SU-DHL-6 (cell line): ENCODE data around the gene CACNA2D1.

ENCODE experiments used
- H2AFZ ChIP-seq: fragments of 200-600 bp; sonication (generic); 2 replicates; pipeline ENCODE4 v1.6.1; 2014; ENCODE audit warnings: low read depth, mild to moderate bottlenecking, moderate library complexity, mixed read lengths, antibody characterized with exemption, low read length; ENCODE audit not compliant: severe bottlenecking
- H3F3A ChIP-seq: fragments of 200-600 bp; shearing (Covaris generic); 2 replicates; pipeline ENCODE4 v1.6.0; 2016; ENCODE audit warnings: antibody characterized with exemption, mild to moderate bottlenecking; ENCODE audit not compliant: insufficient read depth
- H3K27ac ChIP-seq: fragments of 200-600 bp; sonication (generic); 2 replicates; pipeline ENCODE4 v1.5.1; 2016; ENCODE audit warnings: low read depth, mild to moderate bottlenecking, low read length, moderate library complexity, mixed read lengths
- H3K27me3 ChIP-seq: fragments of 200-600 bp; sonication (generic), shearing (Covaris generic); 2 replicates; pipeline ENCODE4 v1.6.0; 2014; ENCODE audit warnings: mild to moderate bottlenecking, low read length
- H3K36me3 ChIP-seq: fragments of 200-600 bp; sonication (generic); 2 replicates; pipeline ENCODE4 v1.6.1; 2014; ENCODE audit warnings: mild to moderate bottlenecking, low read length, mixed read lengths
- H3K4me2 ChIP-seq: fragments of 300-600, 200-600 bp; shearing (Covaris generic), sonication (generic); 2 replicates; pipeline ENCODE4 v1.6.0; 2014; ENCODE audit warnings: low read length, low read depth, mild to moderate bottlenecking; ENCODE audit not compliant: poor library complexity, severe bottlenecking
- H3K4me3 ChIP-seq: fragments of 200-600 bp; sonication (generic); 2 replicates; pipeline ENCODE4 v1.5.1; 2014; ENCODE audit warnings: antibody characterized with exemption, low read length, mild to moderate bottlenecking, mixed read lengths; ENCODE audit not compliant: insufficient read depth, poor library complexity, severe bottlenecking
- H3K79me2 ChIP-seq: fragments of 200-600 bp; sonication (generic); 2 replicates; pipeline ENCODE4 v1.6.1; 2014; ENCODE audit warnings: mild to moderate bottlenecking, low read length, moderate library complexity; ENCODE audit not compliant: insufficient read depth
- H3K9ac ChIP-seq: fragments of 200-600 bp; sonication (generic); 2 replicates; pipeline ENCODE4 v1.7.0; 2014; ENCODE audit warnings: mild to moderate bottlenecking, low read length
- H3K9me2 ChIP-seq: fragments of 200-600 bp; sonication (generic); replicated peaks from 2 replicates; pipeline ENCODE4 v1.6.1; 2014; ENCODE audit warnings: low read length; ENCODE audit not compliant: insufficient read depth
- H3K9me3 ChIP-seq: fragments of 200-600 bp; sonication (generic); 2 replicates; pipeline ENCODE4 v1.6.1; 2014; ENCODE audit warnings: low read length, mixed read lengths; ENCODE audit not compliant: insufficient read depth
- H4K20me1 ChIP-seq: fragments of 200-600 bp; sonication (generic); 2 replicates; pipeline ENCODE4 v1.6.1; 2014; ENCODE audit warnings: low read depth, mild to moderate bottlenecking, antibody characterized with exemption, low read length, moderate library complexity, mixed read lengths
- EZH2phosphoT487 ChIP-seq: fragments of 200-600 bp; sonication (generic), shearing (Covaris generic); conservative IDR thresholded peaks from 2 replicates; pipeline ENCODE4 v1.6.1; 2018; ENCODE audit warnings: mild to moderate bottlenecking, antibody characterized with exemption, low read length, moderate library complexity, mixed read lengths
- TF ChIP-seq, protein P1 (sequence below): fragments of 200-600 bp; sonication (generic); IDR thresholded peaks from one replicate; pipeline ENCODE4 v1.5.1; 2017; ENCODE audit warnings: antibody characterized with exemption, mild to moderate bottlenecking, low read length, moderate library complexity; ENCODE audit not compliant: insufficient read depth, poor library complexity, severe bottlenecking

CACNA2D1 gene

DNA sequence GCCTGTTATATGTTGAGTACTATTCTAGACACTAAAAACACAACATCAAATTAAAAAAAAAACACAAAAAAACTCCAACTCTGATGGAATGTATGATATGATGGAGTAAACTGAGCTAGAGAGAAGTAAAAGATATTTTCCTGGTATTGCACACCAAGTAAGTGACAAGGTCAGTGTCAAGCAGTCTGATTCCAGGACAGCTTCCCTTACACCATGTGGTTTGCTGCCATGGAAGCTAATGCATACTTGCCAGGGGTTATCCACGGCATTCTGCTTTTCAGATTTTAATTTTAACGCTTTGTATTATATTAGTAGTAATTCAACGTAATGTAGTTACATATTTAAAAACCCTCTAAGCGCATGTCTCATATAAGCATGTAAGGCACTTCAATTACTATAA, 48.4 kb downstream of the CACNA2D1 start:
- no peak for TF ChIP-seq EZH2phosphoT487
- TF ChIP-seq, protein P1, sequence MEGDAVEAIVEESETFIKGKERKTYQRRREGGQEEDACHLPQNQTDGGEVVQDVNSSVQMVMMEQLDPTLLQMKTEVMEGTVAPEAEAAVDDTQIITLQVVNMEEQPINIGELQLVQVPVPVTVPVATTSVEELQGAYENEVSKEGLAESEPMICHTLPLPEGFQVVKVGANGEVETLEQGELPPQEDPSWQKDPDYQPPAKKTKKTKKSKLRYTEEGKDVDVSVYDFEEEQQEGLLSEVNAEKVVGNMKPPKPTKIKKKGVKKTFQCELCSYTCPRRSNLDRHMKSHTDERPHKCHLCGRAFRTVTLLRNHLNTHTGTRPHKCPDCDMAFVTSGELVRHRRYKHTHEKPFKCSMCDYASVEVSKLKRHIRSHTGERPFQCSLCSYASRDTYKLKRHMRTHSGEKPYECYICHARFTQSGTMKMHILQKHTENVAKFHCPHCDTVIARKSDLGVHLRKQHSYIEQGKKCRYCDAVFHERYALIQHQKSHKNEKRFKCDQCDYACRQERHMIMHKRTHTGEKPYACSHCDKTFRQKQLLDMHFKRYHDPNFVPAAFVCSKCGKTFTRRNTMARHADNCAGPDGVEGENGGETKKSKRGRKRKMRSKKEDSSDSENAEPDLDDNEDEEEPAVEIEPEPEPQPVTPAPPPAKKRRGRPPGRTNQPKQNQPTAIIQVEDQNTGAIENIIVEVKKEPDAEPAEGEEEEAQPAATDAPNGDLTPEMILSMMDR, result no peak
- no peak overlapping the region for H3K9ac ChIP-seq
- H3F3A ChIP-seq, result no peaks in the 10 kb centered on the region
- H3K9me2 ChIP-seq, result no peaks in the 10 kb centered on the region
- H3K4me3 ChIP-seq, result no peak overlapping the region
- H3K79me2 ChIP-seq, result no peaks in the 10 kb centered on the region
- H4K20me1 ChIP-seq, result no peaks in the 10 kb centered on the region
- H3K9me3 ChIP-seq, result peaks cover 9% of the 10 kb centered on the region; the same call in 1 of the 2 replicates
- H2AFZ ChIP-seq, result no peak overlapping the region
- H3K27me3 ChIP-seq, result no peaks in the 10 kb centered on the region
- H3K27ac ChIP-seq, result no peak overlapping the region
- H3K4me2 ChIP-seq, result no peak overlapping the region
- H3K36me3 ChIP-seq, result no peaks in the 10 kb centered on the region

DNA sequence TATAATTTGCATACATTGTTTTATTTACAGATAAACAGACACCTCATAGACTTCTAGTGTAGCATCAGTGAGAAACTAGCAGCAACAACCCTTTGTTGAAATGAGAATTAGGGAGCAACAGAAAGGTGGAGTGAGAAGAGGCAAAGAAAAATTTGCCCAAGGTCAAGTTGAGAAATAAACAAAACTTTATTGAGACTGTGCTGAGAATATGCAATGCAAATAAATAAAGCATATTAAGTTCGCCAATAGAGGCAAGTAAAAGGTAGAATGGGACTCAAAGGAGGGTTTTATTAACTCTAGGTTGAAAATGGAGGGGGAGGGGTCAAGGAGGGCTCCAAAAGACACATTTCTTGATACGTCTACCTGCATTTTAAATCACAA, 49.7 kb downstream of the CACNA2D1 start:
- Histone ChIP-seq H4K20me1 (no peaks in the 10 kb centered on the region), H3K79me2 (no peaks in the 10 kb centered on the region), H3K9me2 (no peaks in the 10 kb centered on the region), H3K27me3 (no peaks in the 10 kb centered on the region), H3F3A (no peaks in the 10 kb centered on the region), H3K27ac (no peak overlapping the region), H3K9me3 (peaks cover 9% of the 10 kb centered on the region; the same call in 1 of the 2 replicates), H2AFZ (no peak overlapping the region), H3K4me2 (no peak overlapping the region), H3K9ac (no peak overlapping the region), H3K36me3 (no peaks in the 10 kb centered on the region), H3K4me3 (no peak overlapping the region)
- TF ChIP-seq EZH2phosphoT487, result no peak
- TF ChIP-seq, protein P1, result no peak

DNA sequence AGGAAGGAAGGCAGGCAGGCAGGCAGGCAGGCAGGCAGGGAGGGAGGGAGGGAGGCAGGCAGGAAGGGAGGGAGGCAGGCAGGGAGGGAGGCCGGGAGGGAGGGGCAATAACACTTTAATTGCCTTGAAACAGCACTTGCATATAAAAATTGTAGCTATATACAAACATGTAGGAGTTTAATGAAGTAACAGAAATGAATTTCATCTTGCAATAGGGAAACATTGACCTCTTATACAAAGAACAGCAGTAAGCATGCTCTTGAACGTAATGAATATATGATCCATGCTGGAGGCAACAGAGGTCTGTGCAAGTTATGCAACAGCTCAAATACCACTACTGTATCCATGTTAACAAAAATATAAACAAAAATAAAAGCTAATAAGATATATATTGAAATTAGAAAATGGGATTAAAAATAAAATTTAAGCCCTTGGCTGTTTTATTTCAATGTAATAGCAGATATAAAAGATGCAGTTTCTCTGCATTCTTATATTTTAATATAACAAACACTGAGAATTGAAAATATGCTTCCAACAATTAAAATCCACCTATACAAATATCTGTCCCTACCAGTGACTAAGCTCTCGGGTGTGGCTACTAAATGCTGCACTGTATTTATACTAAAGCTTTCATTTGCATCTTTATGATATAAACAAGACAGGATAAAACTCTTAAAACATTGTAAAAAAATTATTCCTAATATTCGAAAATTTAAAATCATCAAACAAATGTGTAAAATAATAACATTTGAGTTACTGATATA, 50.3 kb downstream of the CACNA2D1 start:
- H3K36me3 ChIP-seq, result no peaks in the 10 kb centered on the region
- H3F3A ChIP-seq, result no peaks in the 10 kb centered on the region
- H3K9me2 ChIP-seq, result no peaks in the 10 kb centered on the region
- no peak overlapping the region for H3K4me3 ChIP-seq
- H3K27ac ChIP-seq, result no peak overlapping the region
- H3K9ac ChIP-seq, result no peak overlapping the region
- TF ChIP-seq EZH2phosphoT487, result no peak
- TF ChIP-seq, protein P1, result no peak
- H3K27me3 ChIP-seq, result no peaks in the 10 kb centered on the region
- no peaks in the 10 kb centered on the region for H4K20me1 ChIP-seq
- no peak overlapping the region for H3K4me2 ChIP-seq
- H3K79me2 ChIP-seq, result no peaks in the 10 kb centered on the region
- H2AFZ ChIP-seq, result no peak overlapping the region
- peaks cover 9% of the 10 kb centered on the region; the same call in 1 of the 2 replicates for H3K9me3 ChIP-seq
